CD4-positive, alpha-beta T cell (primary cell): ENCODE results near the gene MAOA. TPM values are rescaled to one million over a fixed set of nuclear protein-coding genes. Genes with fewer than 3 reads are reported as not detected.

ENCODE experiments used
- ATAC-seq: fragments of 200-7000 bp; cut with Tn5 transposase; one replicate; pipeline ENCODE4 v1.10.0; 2022; ENCODE audit warnings: mild to moderate bottlenecking; ENCODE audit not compliant: poor library complexity
- CTCF ChIA-PET: fragments of 350-600 bp; sonication (Branson Sonifier 250); formaldehyde crosslinking; loops from one replicate; lab custom pipeline; 2021; ENCODE audit warnings: antibody characterized with exemption, inconsistent platforms; lab: Charles Lee
- POLR2A ChIA-PET: fragments of 350-600 bp; sonication (Branson Sonifier 250); formaldehyde crosslinking; loops from one replicate; lab custom pipeline; 2021; ENCODE audit warnings: antibody characterized with exemption, inconsistent platforms; lab: Charles Lee
- DNase-seq, 14 experiments: peaks; one replicate each; pipeline ENCODE4 v3.0.0-alpha.2; 2013 to 2020; ENCODE audit warnings: mixed read lengths in 2 of 14
- H3K27ac ChIP-seq, 2 donors: one replicate each; pipeline versions ENCODE4 v1.5.1 to v1.7.0; 2013; ENCODE audit warnings: low read length in 2 of 2, low read depth in 1 of 2, mild to moderate bottlenecking in 1 of 2
- H3K27me3 ChIP-seq, 2 experiments: 1 replicate in 1 of 2; 2 replicates in 1 of 2; pipeline versions ENCODE4 v1.6.1 to v1.7.0; 2013; ENCODE audit warnings: low read length in 2 of 2, control low read depth in 1 of 2, mild to moderate bottlenecking in 1 of 2, moderate library complexity in 1 of 2; ENCODE audit not compliant: insufficient read depth in 2 of 2, control insufficient read depth in 1 of 2
- H3K36me3 ChIP-seq: one replicate; pipeline ENCODE4 v1.6.1; 2013; ENCODE audit warnings: low read length, control low read depth; ENCODE audit not compliant: insufficient read depth
- H3K4me1 ChIP-seq: one replicate; pipeline ENCODE4 v1.6.1; 2013; ENCODE audit warnings: low read length, control low read depth; ENCODE audit not compliant: insufficient read depth
- H3K4me3 ChIP-seq: one replicate; pipeline ENCODE4 v1.5.1; 2013; ENCODE audit warnings: mild to moderate bottlenecking, low read length, moderate library complexity
- H3K9me3 ChIP-seq, 2 experiments: 1 replicate in 1 of 2; 2 replicates in 1 of 2; pipeline versions ENCODE4 v1.6.1 to v1.7.0; 2013; ENCODE audit warnings: low read length in 2 of 2, mild to moderate bottlenecking in 2 of 2, control low read depth in 1 of 2, moderate library complexity in 1 of 2; ENCODE audit not compliant: control insufficient read depth in 1 of 2, insufficient read depth in 1 of 2
- H3K27ac Mint-ChIP-seq: one replicate; pipeline ENCODE4 v1.8.0; 2020; ENCODE audit warnings: mixed read lengths
- H3K27me3 Mint-ChIP-seq: one replicate; pipeline ENCODE4 v1.8.0; 2021; ENCODE audit warnings: mixed read lengths
- H3K36me3 Mint-ChIP-seq: one replicate; pipeline ENCODE4 v1.8.0; 2021; ENCODE audit warnings: low read depth, mixed read lengths
- H3K4me1 Mint-ChIP-seq: one replicate; pipeline ENCODE4 v1.8.0; 2021; ENCODE audit warnings: low read depth, mixed read lengths
- H3K4me3 Mint-ChIP-seq: one replicate; pipeline ENCODE4 v1.8.0; 2020; ENCODE audit warnings: mild to moderate bottlenecking, mixed read lengths
- H3K9me3 Mint-ChIP-seq: one replicate; pipeline ENCODE4 v1.8.0; 2020; ENCODE audit warnings: mixed read lengths
- CTCF ChIP-seq: fragments of 200-600 bp; IDR thresholded peaks from one replicate; pipeline ENCODE4 v1.8.0; 2022; ENCODE audit warnings: antibody characterized with exemption, mild to moderate bottlenecking
- intact Hi-C, 2 experiments: fragments of 100-400 bp; cut with DNase I in 1 of 2; cut with micrococcal nuclease in 1 of 2; formaldehyde crosslinking; loops; one replicate each; pipeline versions ENCODE4 v1.15.1 to v1.9.0; 2023 to 2025; cut with DNase I, micrococcal nuclease
- total RNA-seq, 174 experiments: library from RNA in 2 of 174; stranded (reverse) in 2 of 174; gene quantifications; one replicate each; pipeline ENCODE4 v1.2.3 and lab custom pipeline; 2021 to 2026

The MAOA gene
- total RNA-seq, 2 experiments from 2014 or later: not detected

DNA sequence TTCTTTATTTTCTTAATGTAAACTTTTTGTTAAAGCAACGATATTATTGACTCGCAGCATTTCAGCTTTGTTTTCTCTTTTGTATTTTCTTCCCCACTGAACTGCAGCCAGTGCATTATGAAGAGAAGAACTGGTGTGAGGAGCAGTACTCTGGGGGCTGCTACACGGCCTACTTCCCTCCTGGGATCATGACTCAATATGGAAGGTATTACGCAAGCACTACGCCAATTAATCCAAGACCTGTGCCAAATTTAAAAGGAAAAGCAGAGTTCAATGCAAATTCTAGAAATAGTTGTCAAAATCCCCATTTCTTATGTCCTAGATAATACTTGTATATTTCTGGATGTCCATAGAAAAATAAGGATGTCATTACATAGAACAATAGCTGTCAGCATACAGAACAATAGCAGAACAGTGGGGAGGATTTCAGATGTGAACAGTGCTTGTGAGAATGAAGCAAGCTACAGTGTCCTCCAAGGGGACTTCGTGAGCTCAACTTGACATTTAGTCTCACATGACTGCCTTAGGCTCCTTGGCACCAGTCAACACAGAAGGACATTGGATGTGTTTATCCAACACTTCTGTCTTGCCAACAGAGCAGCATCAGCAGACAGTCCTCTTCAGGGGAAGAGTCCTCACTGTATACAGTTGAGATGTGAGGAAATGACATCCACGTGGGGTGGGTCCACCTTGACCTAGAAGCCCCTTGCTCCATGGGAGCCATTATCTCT, 85.9 kb downstream of the MAOA start:
- Mint-ChIP-seq H3K36me3 (no peaks in the 10 kb centered on the region), H3K27ac (no peak overlapping the region), H3K27me3 (no peaks in the 10 kb centered on the region), H3K4me3 (no peak overlapping the region), H3K4me1 (no peaks in the 10 kb centered on the region), H3K9me3 (no peaks in the 10 kb centered on the region)
- no peaks in the 10 kb centered on the region for H3K36me3 ChIP-seq
- intact Hi-C loops: no loop called here
- no peak for TF ChIP-seq CTCF
- ATAC-seq: no peak
- no peaks in the 10 kb centered on the region for H3K4me1 ChIP-seq
- H3K27ac ChIP-seq: no peak overlapping the region
- no peaks in the 10 kb centered on the region for H3K9me3 ChIP-seq
- DNase-seq: peak in 2 of 14 experiments; percentile 6 to 10
- H3K27me3 ChIP-seq: no peaks in the 10 kb centered on the region
- H3K4me3 ChIP-seq: no peak overlapping the region
- POLR2A ChIA-PET: no interaction called here
- CTCF ChIA-PET: interaction anchor here (0.6 kb wide), 1 partner anchor 12 kb away, joined by 4 read pairs; no protein-coding TSS in a partner anchor

DNA sequence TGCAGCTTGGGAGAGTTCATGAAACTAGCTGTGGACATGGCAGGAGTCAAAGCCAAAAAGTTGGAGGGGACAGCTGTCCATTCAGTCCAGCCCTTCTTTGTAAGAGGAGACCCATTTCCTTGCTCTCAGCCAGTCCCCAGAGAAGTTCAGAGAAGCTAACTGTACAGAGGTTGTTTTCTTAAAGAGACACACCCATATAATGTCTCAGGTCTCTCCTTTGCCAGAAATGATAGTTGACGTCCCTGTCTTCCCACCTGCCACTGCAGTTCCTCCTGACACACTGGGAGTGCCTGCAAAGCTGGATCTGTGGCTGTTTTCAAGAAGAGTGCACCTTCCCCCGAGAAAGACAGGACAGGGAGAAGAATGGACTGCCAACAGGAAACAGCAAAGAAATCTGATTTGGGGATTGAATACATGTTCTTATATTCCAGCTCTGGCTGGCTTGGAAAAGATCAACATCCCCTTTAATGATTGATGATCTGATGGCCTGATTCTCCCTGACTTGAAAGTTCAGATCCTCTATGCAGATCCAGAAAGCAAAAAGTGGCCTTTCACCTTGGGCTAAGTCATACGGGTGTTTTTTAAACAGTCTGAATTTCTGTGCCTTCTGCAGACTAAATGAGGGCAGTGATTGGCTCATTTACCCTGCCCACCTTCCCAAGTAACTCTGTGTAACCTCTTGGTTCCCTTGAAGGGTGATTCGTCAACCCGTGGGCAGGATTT, 87.2 kb downstream of the MAOA start:
- Histone ChIP-seq H3K4me3 (no peak overlapping the region), H3K27me3 (no peaks in the 10 kb centered on the region), H3K9me3 (no peaks in the 10 kb centered on the region), H3K4me1 (no peaks in the 10 kb centered on the region), H3K36me3 (no peaks in the 10 kb centered on the region), H3K27ac (no peak overlapping the region)
- no peak for DNase-seq
- H3K36me3 Mint-ChIP-seq: no peaks in the 10 kb centered on the region
- POLR2A ChIA-PET: no interaction called here
- no peaks in the 10 kb centered on the region for H3K27me3 Mint-ChIP-seq
- TF ChIP-seq CTCF: no peak
- no peaks in the 10 kb centered on the region for H3K9me3 Mint-ChIP-seq
- H3K27ac Mint-ChIP-seq: no peak overlapping the region
- CTCF ChIA-PET: no interaction called here
- intact Hi-C loops: no loop called here
- no peaks in the 10 kb centered on the region for H3K4me1 Mint-ChIP-seq
- no peak for ATAC-seq
- no peak overlapping the region for H3K4me3 Mint-ChIP-seq

DNA sequence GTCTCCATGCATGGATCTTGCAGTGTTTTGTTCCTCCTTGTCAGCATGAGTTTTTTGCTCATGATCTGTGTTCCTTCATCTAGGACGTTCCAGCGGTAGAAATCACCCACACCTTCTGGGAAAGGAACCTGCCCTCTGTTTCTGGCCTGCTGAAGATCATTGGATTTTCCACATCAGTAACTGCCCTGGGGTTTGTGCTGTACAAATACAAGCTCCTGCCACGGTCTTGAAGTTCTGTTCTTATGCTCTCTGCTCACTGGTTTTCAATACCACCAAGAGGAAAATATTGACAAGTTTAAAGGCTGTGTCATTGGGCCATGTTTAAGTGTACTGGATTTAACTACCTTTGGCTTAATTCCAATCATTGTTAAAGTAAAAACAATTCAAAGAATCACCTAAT, 88.2 kb downstream of the MAOA start:
- no peak overlapping the region for H3K27ac Mint-ChIP-seq
- no peaks in the 10 kb centered on the region for H3K4me1 ChIP-seq
- H3K27ac ChIP-seq: no peak overlapping the region
- no peaks in the 10 kb centered on the region for H3K27me3 ChIP-seq
- ChIA-PET POLR2A (no interaction called here), CTCF (no interaction called here)
- H3K4me1 Mint-ChIP-seq: no peaks in the 10 kb centered on the region
- H3K36me3 ChIP-seq: no peaks in the 10 kb centered on the region
- DNase-seq (no peak), ATAC-seq (no peak)
- H3K4me3 Mint-ChIP-seq: no peak overlapping the region
- H3K9me3 Mint-ChIP-seq: no peaks in the 10 kb centered on the region
- intact Hi-C loops: no loop called here
- H3K9me3 ChIP-seq: no peaks in the 10 kb centered on the region
- no peaks in the 10 kb centered on the region for H3K27me3 Mint-ChIP-seq
- no peaks in the 10 kb centered on the region for H3K36me3 Mint-ChIP-seq
- no peak for TF ChIP-seq CTCF
- H3K4me3 ChIP-seq: no peak overlapping the region
